Lower leg skin (tissue), 4 donors: ENCODE results near the gene SUPT5H. TPM values are rescaled to one million over a fixed set of nuclear protein-coding genes. Genes with fewer than 3 reads are reported as not detected.
"Not testable (repeated sequence)": the region's sequence is repeated elsewhere in the genome, so short reads cannot be mapped to it uniquely, and the experiment has no call there.

ENCODE experiments used
- DNase-seq, 2 donors: peaks; one replicate each; pipeline ENCODE4 v3.0.0-alpha.2; 2019; ENCODE audit warnings: low spot score in 2 of 2
- H3K4me3 ChIP-seq: fragments of 200-600 bp; sonication (generic); 2 replicates; pipeline ENCODE4 v1.5.1; 2017; ENCODE audit warnings: mild to moderate bottlenecking, low read depth; ENCODE audit not compliant: poor library complexity, severe bottlenecking
- POLR2A ChIP-seq, 2 donors: fragments of 450-650 bp; IDR thresholded peaks; one replicate each; pipeline ENCODE4 v1.6.1; 2016 to 2017; ENCODE audit warnings: antibody characterized with exemption in 2 of 2, mild to moderate bottlenecking in 1 of 2, moderate library complexity in 1 of 2
- WGBS, 2 donors: methylation state at CpG; one replicate each; pipeline ENCODE4 v1.1.5; 2018; 5-methylcytosine and 5-hydroxymethylcytosine counted together
- intact Hi-C: fragments of 100-400 bp; cut with DNase I; formaldehyde crosslinking; loops from one replicate; pipeline ENCODE4 v1.15.0; 2023; ENCODE audit warnings: low total_unique reads
- total RNA-seq, 4 donors: library from RNA; depleted of rRNA; stranded (reverse); fragments of >200 nt; gene quantifications; one replicate each; pipeline ENCODE4 v1.1.0, GENCODE V29; 2016
- TF ChIP-seq, protein P1 (sequence below), 3 donors: fragments of 450-650 bp; IDR thresholded peaks; one replicate each; pipeline ENCODE4 v1.5.1; 2016; ENCODE audit warnings: antibody characterized with exemption in 3 of 3, mild to moderate bottlenecking in 3 of 3, moderate library complexity in 2 of 3

Gene SUPT5H
- total RNA-seq, 4 donors from 2014 or later: 70.0 to 102 (median 77.3) TPM

DNA sequence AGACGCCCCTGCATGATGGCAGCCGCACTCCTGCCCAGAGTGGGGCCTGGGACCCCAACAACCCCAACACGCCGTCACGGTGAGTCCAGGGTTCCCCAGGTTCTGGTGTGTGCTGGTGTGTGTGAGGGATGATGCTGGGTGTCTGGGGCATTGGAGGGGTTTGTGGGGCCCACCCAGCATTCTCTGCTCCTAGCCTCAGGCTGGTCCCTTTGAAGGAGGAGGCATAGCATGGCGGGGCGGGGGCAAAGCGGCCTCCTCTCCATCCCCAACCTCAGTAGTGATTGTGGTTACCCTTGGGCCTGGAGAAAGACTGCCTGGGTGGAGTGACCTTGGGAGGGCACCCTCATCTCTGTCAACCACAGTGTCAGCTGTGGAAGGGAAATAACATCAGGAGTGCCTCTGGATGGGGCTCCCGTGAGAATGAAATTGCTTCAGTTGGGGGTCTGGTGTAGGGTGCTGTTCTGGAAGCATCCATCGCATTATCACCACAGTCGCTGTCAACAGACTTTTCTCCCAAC, 28.1 kb downstream of the SUPT5H start:
- no peak overlapping the region for H3K4me3 ChIP-seq
- intact Hi-C loops: no loop called here
- no peak for DNase-seq
- no peak for TF ChIP-seq POLR2A (IDR thresholded peaks at IDR 0.05)
- TF ChIP-seq, protein P1, sequence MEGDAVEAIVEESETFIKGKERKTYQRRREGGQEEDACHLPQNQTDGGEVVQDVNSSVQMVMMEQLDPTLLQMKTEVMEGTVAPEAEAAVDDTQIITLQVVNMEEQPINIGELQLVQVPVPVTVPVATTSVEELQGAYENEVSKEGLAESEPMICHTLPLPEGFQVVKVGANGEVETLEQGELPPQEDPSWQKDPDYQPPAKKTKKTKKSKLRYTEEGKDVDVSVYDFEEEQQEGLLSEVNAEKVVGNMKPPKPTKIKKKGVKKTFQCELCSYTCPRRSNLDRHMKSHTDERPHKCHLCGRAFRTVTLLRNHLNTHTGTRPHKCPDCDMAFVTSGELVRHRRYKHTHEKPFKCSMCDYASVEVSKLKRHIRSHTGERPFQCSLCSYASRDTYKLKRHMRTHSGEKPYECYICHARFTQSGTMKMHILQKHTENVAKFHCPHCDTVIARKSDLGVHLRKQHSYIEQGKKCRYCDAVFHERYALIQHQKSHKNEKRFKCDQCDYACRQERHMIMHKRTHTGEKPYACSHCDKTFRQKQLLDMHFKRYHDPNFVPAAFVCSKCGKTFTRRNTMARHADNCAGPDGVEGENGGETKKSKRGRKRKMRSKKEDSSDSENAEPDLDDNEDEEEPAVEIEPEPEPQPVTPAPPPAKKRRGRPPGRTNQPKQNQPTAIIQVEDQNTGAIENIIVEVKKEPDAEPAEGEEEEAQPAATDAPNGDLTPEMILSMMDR (IDR thresholded peaks at IDR 0.05): no peak
- 85 to 91% methylated on average over 9 to 11 of the region's 11 CpGs for WGBS, 2 donors

DNA sequence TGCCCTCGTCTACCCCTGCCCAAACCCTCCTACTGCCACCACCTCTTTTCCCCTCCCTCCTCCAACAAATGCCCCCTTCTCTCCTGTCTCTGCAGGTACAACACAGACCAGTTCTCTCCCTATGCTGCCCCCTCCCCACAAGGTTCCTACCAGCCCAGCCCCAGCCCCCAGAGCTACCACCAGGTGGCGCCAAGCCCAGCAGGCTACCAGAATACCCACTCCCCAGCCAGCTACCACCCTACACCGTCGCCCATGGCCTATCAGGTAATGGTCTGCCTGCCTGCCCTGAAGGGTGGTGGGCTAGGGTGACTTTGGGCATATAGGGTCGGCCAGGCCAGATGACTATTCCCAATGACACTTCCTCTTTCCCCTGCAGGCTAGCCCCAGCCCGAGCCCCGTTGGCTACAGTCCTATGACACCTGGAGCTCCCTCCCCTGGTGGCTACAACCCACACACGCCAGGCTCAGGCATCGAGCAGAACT, 28.8 kb downstream of the SUPT5H start:
- no peak overlapping the region for H3K4me3 ChIP-seq
- intact Hi-C loops: no loop called here
- 44 to 60% methylated on average over 9 of the region's 9 CpGs for WGBS, 2 donors
- peak in 1 of 2 donors; percentile 90 for DNase-seq
- TF ChIP-seq, protein P1 (IDR thresholded peaks at IDR 0.05): no peak
- TF ChIP-seq POLR2A (IDR thresholded peaks at IDR 0.05): no peak

DNA sequence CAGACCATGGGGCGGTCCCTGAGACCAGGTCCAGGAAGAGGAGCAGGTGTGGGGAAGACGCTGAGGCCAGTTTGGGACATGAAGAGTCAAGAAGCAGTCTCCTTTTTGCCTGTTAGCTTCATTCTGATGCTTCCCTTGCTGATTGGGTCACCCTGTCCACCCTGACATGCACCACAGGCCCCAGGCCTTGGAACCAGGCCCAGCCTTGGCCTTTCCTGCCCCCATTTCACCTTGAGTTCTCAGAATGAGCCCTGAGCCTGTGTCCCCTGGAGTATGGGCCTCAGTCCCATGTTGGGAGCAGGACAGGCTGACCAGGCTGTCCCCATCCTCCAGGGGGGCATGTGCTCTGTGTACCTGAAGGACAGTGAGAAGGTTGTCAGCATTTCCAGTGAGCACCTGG, 30.4 kb downstream of the SUPT5H start:
- DNase-seq: no peak
- intact Hi-C loops: no loop called here
- WGBS, 2 donors: 96 to 100% methylated on average over 2 of the region's 2 CpGs
- no peak overlapping the region for H3K4me3 ChIP-seq
- TF ChIP-seq, protein P1 (IDR thresholded peaks at IDR 0.05): no peak
- TF ChIP-seq POLR2A (IDR thresholded peaks at IDR 0.05): no peak

DNA sequence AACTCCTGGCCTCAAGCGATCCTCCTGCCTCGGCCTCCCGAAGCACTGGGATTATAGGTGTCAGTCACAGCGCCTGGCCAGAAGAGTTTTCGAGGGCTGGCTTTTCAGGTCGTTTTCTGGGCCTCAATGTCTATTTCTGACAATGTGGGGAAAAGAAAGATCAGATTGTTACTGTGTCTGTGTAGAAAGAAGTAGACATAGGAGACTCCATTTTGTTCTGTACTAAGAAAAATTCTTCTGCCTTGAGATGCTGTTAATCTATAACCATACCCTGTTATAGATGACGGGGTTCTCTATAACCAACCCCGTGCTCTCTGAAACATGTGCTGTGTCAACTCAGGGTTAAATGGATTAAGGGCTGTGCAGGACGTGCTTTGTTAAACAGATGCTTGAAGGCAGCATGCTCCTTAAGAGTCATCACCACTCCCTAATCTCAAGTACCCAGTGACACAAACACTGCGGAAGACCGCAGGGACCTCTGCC, 34.0 kb downstream of the SUPT5H start:
- H3K4me3 ChIP-seq, intact Hi-C loops, DNase-seq: not testable (repeated sequence)
- WGBS, 2 donors: 73 to 80% methylated on average over 11 of the region's 11 CpGs

DNA sequence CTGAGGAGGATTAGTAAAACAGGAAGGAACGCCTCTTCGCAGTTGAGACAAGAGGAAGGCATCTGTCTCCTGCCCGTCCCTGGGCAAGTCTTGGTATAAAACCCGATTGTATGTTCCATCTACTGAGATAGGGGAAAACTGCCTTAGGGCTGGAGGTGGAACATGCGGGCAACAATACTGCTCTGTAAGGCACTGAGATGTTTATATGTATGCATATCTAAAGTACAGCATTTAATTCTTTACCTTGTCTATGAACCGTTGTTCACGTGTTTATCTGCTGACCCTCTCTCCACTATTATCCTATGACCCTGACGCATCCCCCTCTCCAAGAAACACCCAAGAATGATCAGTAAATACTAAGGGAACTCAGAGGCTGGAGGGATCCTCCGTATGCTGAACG, 34.5 kb downstream of the SUPT5H start:
- whole genome bisulfite sequencing, 2 donors: 34 to 43% methylated on average over 10 of the region's 10 CpGs
- no peak overlapping the region for H3K4me3 ChIP-seq
- no peak for DNase-seq
- TF ChIP-seq, protein P1 (IDR thresholded peaks at IDR 0.05): no peak
- TF ChIP-seq POLR2A (IDR thresholded peaks at IDR 0.05): no peak
- intact Hi-C loops: no loop called here

DNA sequence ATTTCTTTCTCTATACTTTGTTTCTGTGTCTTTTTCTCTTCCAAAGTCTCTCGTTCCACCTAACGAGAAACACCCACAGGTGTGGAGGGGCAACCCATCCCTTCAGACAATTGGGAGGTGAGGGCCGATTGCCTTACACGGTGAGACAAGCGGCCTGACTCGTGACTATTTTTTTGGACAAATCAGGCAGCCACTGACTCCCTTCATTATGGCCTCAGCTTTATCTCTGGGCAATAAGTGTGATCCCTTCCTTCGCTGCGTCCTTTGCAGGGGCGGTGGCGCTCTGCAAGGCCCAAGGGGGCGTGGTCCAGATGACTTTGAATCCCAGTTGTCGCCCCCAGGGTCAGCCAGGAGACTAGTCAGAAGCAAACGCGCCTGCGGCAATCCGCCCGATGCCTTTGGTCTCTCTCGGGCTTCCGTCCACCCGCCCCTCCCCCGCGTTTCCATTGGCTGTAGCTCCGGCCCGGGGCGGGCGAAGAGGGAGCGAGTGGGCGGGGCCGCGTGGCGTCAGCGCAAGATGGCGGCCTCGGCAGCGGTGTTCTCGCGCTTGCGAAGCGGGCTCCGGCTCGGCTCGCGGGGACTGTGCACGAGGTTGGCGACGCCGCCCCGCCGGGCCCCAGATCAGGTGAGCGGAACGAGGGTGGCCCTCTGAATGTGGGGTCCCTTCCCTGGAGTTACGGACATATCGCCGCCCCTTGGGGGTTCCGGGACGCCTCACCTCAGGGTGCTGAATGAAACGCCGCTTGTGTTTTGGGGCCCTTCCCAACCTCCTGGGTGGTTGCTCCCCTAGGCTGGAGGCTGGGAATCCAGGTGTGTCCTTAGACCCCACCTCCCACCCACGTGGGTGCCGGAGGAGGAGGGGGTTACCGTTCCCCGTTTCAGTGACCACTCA, 35.2 kb downstream of the SUPT5H start, which contains the start of gene TIMM50:
Gene TIMM50, plus strand, starts transcription at position 502 of the 892 bp plus-strand sequence. Its CDS starts 16 bp downstream, at position 518.
- peak within 1 kb of the TSS; percentile 99 for H3K4me3 ChIP-seq
- intact Hi-C loops: no loop called here
- DNase-seq: peak; percentile 95 to 99
- TF ChIP-seq, protein P1 (IDR thresholded peaks at IDR 0.05): no peak
- TF ChIP-seq POLR2A (IDR thresholded peaks at IDR 0.05): peak in 1 of 2 donors; percentile 42
- 1% methylated on average over 29 to 47 of the region's 62 CpGs for WGBS, 2 donors
